Activated CD8-positive, alpha-beta T cell treated with anti-CD3 and anti-CD28 coated beads for 36 hours (primary cell): ENCODE measurements around the gene NLGN1. TPM values are rescaled to one million over a fixed set of nuclear protein-coding genes. Genes with fewer than 3 reads are reported as not detected.

Experiments
- ATAC-seq: fragments of 200-7000 bp; cut with Tn5 transposase; one replicate; pipeline ENCODE4 v1.10.0; 2021; ENCODE audit warnings: mild to moderate bottlenecking, moderate library complexity
- CTCF ChIA-PET: fragments of 350-600 bp; sonication (Branson Sonifier 250); formaldehyde crosslinking; loops from one replicate; lab custom pipeline; 2021; ENCODE audit warnings: antibody characterized with exemption; lab: Charles Lee
- POLR2A ChIA-PET: fragments of 350-600 bp; sonication (Branson Sonifier 250); formaldehyde crosslinking; loops from one replicate; lab custom pipeline; 2021; ENCODE audit warnings: antibody characterized with exemption; lab: Charles Lee
- DNase-seq: peaks from one replicate; pipeline ENCODE4 v3.0.0-alpha.2; 2020
- H3K27ac Mint-ChIP-seq: one replicate; pipeline ENCODE4 v1.8.0; 2021; ENCODE audit warnings: mild to moderate bottlenecking, mixed read lengths
- H3K27me3 Mint-ChIP-seq: one replicate; pipeline ENCODE4 v1.8.0; 2021; ENCODE audit warnings: mixed read lengths
- H3K36me3 Mint-ChIP-seq: one replicate; pipeline ENCODE4 v1.8.0; 2021; ENCODE audit warnings: low read depth, mixed read lengths
- H3K4me1 Mint-ChIP-seq: one replicate; pipeline ENCODE4 v1.8.0; 2021; ENCODE audit warnings: low read depth, mixed read lengths
- H3K4me3 Mint-ChIP-seq: one replicate; pipeline ENCODE4 v1.8.0; 2021; ENCODE audit warnings: mild to moderate bottlenecking, moderate library complexity, mixed read lengths
- H3K9me3 Mint-ChIP-seq: one replicate; pipeline ENCODE4 v1.8.0; 2021; ENCODE audit warnings: mixed read lengths
- intact Hi-C: fragments of 100-400 bp; cut with micrococcal nuclease; formaldehyde crosslinking; loops from one replicate; pipeline ENCODE4 v1.10.0; 2022
- total RNA-seq, 2 experiments: library from RNA; stranded (reverse); gene quantifications; one replicate each; pipeline ENCODE4 v1.2.3, GENCODE V29; 2021
- TF ChIP-seq, protein P1 (sequence below): fragments of 200-600 bp; IDR thresholded peaks from one replicate; pipeline ENCODE4 v1.8.0; 2022; ENCODE audit warnings: antibody characterized with exemption, mild to moderate bottlenecking

Gene NLGN1
- total RNA-seq, 2 experiments from 2014 or later: not detected

DNA sequence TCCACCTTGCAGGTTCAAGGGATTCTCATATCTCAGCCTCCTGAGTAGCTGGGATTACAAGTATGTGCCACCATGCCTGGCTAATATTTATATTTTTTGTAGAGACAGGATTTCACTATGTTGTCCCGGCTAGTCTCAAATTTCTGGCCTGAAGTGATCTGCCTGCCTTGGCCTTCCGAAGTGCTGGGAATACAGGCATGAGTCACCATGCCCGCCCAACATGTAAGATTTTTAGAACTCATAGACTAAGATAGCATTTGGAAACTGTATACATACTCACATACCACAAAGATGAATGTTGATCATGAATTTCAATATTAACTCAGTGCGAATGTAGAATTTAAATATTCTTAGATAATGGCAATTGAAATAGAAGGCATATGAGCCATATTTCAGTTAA, 718.9 kb downstream of the NLGN1 start:
- POLR2A ChIA-PET: no interaction called here
- no peak for DNase-seq
- no peak for ATAC-seq
- no peak overlapping the region for H3K4me3 Mint-ChIP-seq
- H3K4me1 Mint-ChIP-seq: no peaks in the 10 kb centered on the region
- no peaks in the 10 kb centered on the region for H3K9me3 Mint-ChIP-seq
- intact Hi-C loops: no loop called here
- H3K36me3 Mint-ChIP-seq: no peaks in the 10 kb centered on the region
- CTCF ChIA-PET: no interaction called here
- H3K27me3 Mint-ChIP-seq: no peaks in the 10 kb centered on the region
- no peak overlapping the region for H3K27ac Mint-ChIP-seq
- TF ChIP-seq, protein P1, sequence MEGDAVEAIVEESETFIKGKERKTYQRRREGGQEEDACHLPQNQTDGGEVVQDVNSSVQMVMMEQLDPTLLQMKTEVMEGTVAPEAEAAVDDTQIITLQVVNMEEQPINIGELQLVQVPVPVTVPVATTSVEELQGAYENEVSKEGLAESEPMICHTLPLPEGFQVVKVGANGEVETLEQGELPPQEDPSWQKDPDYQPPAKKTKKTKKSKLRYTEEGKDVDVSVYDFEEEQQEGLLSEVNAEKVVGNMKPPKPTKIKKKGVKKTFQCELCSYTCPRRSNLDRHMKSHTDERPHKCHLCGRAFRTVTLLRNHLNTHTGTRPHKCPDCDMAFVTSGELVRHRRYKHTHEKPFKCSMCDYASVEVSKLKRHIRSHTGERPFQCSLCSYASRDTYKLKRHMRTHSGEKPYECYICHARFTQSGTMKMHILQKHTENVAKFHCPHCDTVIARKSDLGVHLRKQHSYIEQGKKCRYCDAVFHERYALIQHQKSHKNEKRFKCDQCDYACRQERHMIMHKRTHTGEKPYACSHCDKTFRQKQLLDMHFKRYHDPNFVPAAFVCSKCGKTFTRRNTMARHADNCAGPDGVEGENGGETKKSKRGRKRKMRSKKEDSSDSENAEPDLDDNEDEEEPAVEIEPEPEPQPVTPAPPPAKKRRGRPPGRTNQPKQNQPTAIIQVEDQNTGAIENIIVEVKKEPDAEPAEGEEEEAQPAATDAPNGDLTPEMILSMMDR: no peak

DNA sequence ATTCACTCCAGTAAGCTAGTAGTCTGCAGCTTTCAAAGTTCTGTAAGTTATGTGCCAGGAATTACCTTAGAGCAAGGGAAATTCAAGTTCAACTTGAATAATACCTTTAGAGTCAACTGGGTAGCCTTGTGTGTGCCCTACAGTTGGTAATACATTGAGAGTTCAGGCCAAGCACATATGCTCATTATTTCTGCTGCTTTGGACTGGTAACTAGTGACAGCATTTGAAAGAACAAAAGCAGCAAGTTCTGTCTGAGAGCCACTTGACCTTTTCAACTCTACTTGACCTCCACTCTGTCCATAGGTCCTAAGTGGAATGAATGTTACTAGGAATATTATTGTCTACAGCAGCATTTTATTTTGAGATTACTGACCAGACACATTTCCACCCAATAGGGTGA, 723.5 kb downstream of the NLGN1 start:
- Mint-ChIP-seq H3K9me3 (no peaks in the 10 kb centered on the region), H3K27me3 (no peaks in the 10 kb centered on the region), H3K36me3 (no peaks in the 10 kb centered on the region), H3K27ac (no peak overlapping the region), H3K4me3 (no peak overlapping the region), H3K4me1 (no peaks in the 10 kb centered on the region)
- ATAC-seq (no peak), DNase-seq (no peak)
- TF ChIP-seq, protein P1: no peak
- intact Hi-C loops: no loop called here
- POLR2A ChIA-PET: no interaction called here
- CTCF ChIA-PET: no interaction called here

DNA sequence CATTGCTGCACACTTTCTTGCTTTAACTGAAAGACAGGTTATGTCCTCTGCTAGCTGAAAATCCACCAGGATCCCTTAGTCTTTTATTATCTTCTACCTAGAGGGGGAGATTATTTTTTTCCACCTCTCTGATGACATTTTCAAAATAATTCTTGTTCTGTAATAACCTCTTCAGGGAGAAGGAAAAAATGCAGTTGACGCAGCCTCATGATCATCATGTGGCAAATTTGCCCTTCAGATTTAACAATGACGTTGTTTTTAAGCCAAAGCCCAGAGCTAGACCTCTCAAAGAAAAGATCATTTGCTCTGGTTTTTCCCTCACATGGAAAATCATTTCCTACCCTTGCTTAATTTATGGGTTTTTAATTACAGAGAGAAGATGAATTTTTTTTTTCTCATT, 724.9 kb downstream of the NLGN1 start:
- Mint-ChIP-seq H3K4me1 (no peaks in the 10 kb centered on the region), H3K27me3 (no peaks in the 10 kb centered on the region), H3K4me3 (no peak overlapping the region), H3K27ac (no peak overlapping the region), H3K9me3 (no peaks in the 10 kb centered on the region), H3K36me3 (no peaks in the 10 kb centered on the region)
- no peak for DNase-seq
- TF ChIP-seq, protein P1: no peak
- ChIA-PET CTCF (no interaction called here), POLR2A (interaction anchor here (0.7 kb wide), 1 partner anchor 131 kb away, joined by 3 read pairs; no protein-coding TSS in a partner anchor)
- ATAC-seq: no peak
- intact Hi-C loops: no loop called here

DNA sequence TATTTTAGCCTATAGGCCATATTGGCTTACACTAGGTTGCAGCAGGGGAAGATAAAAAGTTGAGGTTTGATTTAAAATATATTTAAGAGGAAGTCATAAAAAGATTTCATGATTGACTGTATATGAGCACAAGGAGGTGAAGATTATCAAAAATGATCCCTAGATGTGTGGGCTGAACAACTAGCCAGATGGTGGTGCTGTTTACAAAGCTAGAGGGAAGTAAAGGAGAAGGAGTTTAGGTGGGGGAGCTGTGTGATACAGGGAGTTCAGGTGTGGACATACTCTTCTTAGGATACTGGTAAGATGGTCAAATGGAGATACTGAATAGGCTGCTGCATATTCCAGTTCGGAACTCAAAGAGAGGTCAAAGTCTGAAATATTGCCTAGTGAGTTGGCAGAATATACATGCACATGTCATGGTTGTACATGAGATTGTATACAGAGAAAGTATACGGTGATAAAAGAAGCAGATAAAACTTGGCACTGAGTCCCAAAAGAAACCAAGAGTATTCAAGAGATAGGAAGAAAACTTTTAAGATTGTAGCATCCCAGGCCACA, 727.8 kb downstream of the NLGN1 start:
- H3K27me3 Mint-ChIP-seq: no peaks in the 10 kb centered on the region
- H3K4me1 Mint-ChIP-seq: no peaks in the 10 kb centered on the region
- intact Hi-C loops: no loop called here
- no peaks in the 10 kb centered on the region for H3K36me3 Mint-ChIP-seq
- TF ChIP-seq, protein P1: no peak
- ChIA-PET POLR2A (no interaction called here), CTCF (no interaction called here)
- ATAC-seq (no peak), DNase-seq (no peak)
- H3K27ac Mint-ChIP-seq: no peak overlapping the region
- H3K4me3 Mint-ChIP-seq: no peak overlapping the region
- no peaks in the 10 kb centered on the region for H3K9me3 Mint-ChIP-seq

DNA sequence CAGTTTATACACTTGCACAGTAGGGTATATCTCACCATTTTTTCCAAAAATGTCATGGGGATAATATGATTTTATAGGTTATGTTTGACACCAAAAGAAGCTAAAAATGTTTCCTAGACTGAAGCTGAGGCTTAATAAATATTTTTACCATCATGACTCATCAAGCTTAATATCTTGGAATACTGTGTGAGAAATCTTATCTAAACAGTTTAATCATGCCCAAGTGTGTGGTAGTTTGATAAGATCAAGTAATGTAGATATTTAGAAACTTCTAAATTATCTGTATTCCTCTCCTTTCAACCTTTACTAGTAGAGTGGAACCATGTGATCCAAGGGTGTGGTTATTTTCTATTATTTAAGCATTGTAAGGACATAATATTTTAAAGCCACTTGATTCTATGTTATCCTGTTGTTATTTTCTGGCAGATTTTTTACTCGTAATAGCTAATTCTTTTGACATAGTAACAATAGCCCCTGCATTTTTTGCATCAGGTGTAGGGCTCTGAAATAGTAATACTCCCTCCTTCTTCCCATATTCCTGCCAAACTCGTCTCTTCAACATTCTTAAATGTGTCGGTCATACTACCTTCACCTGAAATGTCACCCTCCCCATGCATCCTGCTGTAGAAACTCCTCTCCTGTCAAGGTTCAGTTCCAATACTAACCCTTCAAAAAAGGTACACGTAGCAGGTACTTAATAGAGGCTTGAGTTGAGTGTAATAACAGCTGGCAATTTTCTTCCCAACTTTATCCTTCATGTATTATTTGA, 729.6 kb downstream of the NLGN1 start:
- TF ChIP-seq, protein P1: no peak
- H3K27ac Mint-ChIP-seq: no peak overlapping the region
- DNase-seq (no peak), ATAC-seq (no peak)
- no peaks in the 10 kb centered on the region for H3K9me3 Mint-ChIP-seq
- no peaks in the 10 kb centered on the region for H3K36me3 Mint-ChIP-seq
- CTCF ChIA-PET: no interaction called here
- intact Hi-C loops: no loop called here
- POLR2A ChIA-PET: no interaction called here
- no peaks in the 10 kb centered on the region for H3K4me1 Mint-ChIP-seq
- H3K27me3 Mint-ChIP-seq: no peaks in the 10 kb centered on the region
- H3K4me3 Mint-ChIP-seq: no peak overlapping the region
